Cerebellar nuclear complex (tissue), 1 donor: ENCODE data around the gene ESYT2.
"Not testable (repeated sequence)": the region's sequence is repeated elsewhere in the genome, so short reads cannot be mapped to it uniquely, and the experiment has no call there.

ENCODE experiments used
- DNase-seq, 2 experiments: peaks; one replicate each; lab custom pipeline; 2025; lab: John Stamatoyannopoulos, UW

Gene ESYT2

DNA sequence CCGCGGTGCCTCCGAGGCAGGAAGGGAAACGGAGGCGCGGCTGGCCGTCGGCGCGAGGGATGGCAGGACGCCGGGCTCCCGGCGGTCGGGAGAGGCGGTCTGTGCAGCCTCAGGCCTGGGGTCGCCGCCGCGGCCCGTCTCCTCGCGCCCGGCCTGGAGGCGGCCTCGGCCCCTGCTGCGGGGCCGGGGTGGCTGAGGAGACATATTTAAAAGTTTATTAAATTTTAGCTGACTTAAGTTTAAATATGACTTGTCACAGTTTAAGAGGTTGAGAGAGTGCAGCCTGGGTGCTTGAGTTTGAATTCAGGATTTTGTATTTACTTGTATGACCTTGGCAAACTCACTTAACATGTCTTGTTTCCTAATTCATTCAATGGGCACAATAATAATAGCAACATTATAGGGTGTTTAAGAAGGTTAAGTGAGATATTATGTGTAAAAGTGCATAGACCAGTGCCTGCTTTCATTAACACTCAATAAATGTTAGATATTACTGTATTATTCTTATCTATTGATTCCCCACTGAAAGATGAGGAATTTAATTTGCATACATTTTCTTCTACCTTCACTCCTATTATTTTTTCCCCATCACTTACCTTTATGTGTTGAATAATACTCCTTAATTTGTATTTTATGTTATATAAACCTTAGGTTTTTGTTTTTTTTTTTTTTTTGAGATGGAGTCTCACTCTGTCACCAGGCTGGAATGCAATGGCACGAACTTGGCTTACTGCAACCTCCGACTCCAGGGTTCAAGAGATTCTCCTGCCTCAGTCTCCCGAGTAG, 27.8 kb upstream of the ESYT2 start:
- no peak for DNase-seq

DNA sequence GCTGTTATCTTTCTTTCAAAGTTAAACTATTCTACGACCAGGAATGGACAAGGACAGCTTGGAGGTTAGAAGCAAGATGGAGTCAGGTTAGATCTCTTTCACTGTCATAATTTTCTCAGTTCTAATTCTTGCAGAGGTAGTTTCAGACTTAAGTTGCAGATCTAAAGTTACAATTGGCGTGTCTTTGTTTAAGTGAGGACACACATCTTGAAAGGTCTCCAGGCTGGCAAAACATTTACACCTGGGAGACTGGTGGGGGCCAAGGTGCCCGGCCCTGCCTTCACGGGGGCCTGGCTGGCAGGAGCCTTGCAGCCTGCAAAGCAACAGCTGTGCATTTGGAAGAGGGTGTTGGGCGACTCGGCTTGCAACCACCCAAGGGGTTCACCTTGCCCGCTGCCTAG, 25.4 kb upstream of the ESYT2 start:
- no peak for DNase-seq

DNA sequence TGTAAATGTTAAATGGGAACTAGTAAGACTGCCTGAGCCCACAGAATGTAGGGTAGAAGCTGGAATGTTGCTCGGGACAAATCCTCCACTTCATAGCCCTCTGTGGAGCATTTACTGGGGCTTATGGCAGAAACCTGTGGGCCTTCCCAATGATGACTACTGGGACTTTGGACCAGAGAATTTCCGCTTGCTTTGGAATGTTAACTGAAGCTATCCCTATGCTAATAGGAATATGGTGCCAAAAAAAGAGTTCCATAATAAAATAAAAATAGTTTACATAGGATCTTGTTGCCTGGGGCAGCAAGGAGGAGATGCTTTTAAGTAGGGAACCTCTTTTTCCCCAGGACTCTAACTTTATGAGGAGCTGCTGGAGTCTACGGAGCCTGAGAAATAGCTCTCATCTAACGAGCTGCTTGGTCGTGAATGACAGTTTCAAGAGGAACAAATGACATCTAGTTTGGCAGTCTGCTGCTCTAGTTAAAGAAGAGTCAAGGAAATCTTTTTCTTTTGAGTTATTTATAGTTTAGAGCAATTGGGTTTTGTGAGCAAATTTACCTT, 21.3 kb upstream of the ESYT2 start:
- DNase-seq: no peak

- DNase-seq: no peak
These were observed 20.6 kb upstream of the ESYT2 start for GRCh38 chr7:158849768-158850544.

DNA sequence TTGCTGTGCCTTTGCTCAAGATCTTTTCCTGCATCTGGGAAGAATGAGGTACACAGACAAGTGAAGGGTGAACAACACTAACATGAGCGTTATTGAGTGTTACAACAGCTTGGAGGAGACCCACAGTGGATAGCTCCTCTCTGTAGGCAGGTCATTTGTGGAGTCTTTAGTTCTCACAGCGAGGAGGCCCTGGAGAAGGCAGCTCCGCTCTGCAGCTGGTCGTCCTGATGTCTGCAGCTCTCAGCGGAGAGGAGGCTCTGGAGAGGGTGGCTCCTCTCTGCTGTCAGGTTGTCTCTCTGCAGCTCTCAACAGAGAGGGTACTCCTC, 20.1 kb upstream of the ESYT2 start:
- DNase-seq: no peak

- no peak for DNase-seq
These were observed 18.1 kb upstream of the ESYT2 start for GRCh38 chr7:158847451-158847866.

GRCh38 chr7:158846304-158846703, 17.0 kb upstream of the ESYT2 start:
- DNase-seq: no peak

DNA sequence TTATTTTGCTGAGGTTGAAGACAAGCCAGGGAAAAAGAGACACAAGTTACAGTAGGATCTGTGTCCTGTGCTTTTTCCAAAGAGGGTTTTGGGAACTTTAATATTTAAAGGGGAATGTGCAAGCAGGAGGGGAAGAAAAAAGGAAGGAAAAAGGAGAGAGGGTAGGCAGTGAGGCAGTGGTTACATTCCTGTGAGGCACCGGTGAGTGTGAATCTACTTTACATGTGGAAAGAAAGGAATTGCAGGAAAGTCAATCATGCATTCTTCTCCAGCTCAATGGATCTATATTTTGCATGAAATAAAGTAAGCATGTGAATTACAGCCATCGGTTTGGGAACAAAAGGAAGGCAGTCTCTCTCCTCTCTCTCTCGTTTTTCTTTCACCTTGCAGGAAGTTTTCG, 14.5 kb upstream of the ESYT2 start:
- DNase-seq: no peak

DNA sequence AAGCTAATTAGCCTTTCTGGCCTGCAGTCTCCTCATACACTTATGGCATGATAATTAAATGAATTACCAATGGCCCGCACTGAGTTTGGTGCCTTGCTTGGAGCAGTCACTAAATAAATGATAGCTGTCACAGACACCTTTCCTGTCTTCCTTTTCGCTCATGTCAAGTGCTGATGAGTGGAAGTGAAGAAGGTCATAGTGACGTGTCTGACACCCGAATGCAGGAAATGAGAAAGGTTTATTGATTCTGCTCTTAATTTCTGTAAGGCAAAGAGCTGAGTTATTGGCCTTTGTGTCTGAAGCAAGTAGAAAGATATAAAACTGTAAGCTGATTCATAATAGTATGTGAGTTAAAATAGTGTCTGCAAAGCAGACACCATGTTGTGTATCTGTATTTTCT, 13.2 kb upstream of the ESYT2 start:
- no peak for DNase-seq

- no peak for DNase-seq
These were observed 11.3 kb upstream of the ESYT2 start for GRCh38 chr7:158840604-158841003.

- DNase-seq: not testable (repeated sequence)
These were observed 9.9 kb upstream of the ESYT2 start for GRCh38 chr7:158839177-158839576.

DNA sequence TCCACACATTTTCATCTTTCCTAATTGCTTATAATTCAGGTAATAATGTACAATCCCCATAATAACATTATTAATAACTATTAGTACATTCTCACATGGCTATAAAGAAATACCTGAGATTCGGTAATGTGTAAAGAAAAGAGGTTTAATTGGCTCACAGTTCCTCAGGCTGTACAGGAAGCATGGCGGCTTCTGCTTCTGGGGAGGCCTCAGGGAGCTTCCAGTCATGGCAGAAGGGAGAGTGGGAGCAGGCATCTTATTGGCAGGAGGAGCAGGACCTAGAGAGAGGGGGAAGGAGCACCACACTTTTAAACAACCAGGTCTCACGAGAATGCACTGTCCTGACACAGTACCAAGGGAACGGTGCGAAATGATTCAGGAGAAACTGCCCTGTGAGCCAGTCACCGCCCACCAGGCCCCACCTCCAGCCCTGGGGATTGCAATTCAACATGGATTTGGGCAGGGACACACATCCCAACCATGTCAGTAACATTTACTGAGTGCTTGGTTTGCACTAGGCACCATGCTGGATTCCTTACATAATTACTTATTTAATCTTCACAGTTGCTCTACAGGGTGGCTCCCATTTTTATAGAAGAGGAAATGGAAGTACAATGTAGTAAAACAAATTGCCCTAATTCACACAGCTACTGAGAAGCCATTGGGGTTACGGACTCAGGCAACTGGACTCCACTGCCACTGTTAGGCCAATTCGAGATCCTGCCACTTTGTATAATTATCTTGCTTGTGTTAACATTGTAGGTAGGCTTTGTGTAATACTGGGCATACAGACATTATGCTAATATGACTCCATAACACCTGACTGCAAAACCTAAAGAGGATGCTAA, 8.7 kb upstream of the ESYT2 start:
- DNase-seq: no peak

- no peak for DNase-seq
These were observed 7.4 kb upstream of the ESYT2 start for GRCh38 chr7:158836692-158837091.

DNA sequence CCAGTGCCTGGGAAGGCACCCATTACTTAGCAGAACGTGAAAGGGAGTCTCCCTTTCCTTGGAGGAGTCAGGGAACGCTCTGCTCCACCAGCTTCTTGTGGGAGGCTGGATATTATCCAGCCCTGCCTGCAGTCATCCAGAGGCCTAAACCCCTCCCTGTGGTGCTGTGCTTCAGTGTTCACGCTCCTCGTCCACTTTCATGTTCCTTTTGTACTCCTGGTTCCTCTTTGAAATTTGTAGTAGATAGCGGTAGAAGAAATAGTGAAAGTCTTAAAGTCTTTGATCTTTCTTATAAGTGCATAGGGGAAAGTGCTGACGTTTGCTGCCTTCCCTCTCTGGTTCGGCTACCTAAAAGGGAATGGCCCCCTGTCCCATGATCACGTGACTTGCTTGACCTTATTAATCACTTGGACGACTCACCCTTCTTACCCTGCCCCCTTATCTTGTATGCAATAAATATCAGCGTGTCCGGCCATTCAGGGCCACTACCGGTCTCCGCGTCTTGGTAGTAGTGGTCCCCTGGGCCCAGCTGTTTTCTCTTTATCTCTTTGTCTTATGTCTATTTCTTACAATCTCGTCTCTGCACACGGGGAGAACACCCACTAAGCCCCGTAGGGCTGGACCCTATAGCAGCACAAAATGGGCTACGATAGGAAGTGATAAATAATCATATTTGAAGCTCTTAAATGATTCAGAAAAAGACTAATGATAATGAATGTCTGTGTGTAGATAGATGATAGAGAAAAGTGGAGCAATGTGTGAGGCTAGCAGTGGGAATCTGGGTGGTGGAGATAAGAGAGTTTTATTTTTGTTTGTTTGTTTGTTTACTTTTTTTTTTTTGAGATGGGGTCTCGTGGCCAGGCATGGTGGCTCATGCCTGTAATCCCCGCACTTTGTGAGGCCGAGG, 5.8 kb upstream of the ESYT2 start:
- no peak for DNase-seq

- DNase-seq: no peak
These were observed 3.7 kb upstream of the ESYT2 start for GRCh38 chr7:158832994-158833393.

- DNase-seq: no peak
These were observed 2.4 kb upstream of the ESYT2 start for GRCh38 chr7:158831738-158832091.

DNA sequence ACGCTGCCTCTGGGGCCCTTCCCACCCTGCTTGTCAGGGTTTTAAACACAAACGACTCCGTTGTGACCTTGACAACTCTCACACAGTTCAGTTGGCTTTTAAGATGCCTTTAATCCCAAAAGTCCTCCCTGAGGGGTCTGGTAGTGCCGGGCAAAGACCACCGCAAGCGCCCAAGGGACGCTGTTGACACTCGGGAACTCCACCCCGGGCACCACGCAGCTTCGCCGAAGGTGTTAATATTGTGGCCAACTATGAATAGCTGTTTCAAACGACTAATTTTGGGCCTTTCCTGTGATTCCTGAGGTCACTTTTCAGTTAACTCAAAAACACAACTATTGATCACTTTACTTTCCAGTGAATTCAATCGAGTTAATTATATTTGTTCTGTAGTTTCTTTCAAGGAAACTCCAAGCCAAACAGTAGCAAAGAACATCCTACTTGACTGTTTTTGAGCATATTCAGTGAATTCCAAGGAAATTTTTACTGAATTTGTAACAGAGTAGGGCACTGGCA, 958 bp upstream of the ESYT2 start:
- no peak for DNase-seq

GRCh38 chr7:158829021-158829341, 328 bp downstream of the ESYT2 start:
- DNase-seq: no peak

GRCh38 chr7:158828133-158829020, 932 bp downstream of the ESYT2 start:
- DNase-seq: no peak

- DNase-seq: no peak
These were observed 1.7 kb downstream of the ESYT2 start for GRCh38 chr7:158827411-158828132.
